GM10248 (cell line): ENCODE measurements around the gene TRAPPC10.

Source experiments
- CTCF ChIA-PET: fragments of 300-600 bp; sonication (Branson Sonifier 250); formaldehyde crosslinking; extraction: SDS; loops from one replicate; lab custom pipeline; 2021; ENCODE audit warnings: antibody characterized with exemption; lab: Yijun Ruan, JAX
- POLR2A ChIA-PET: fragments of 350-650 bp; sonication (Branson Sonifier 250); formaldehyde crosslinking; extraction: SDS; loops from one replicate; lab custom pipeline; 2020; ENCODE audit warnings: antibody characterized with exemption; lab: Yijun Ruan, JAX
- DNase-seq: peaks from one replicate; pipeline ENCODE4 v3.0.0; 2012; ENCODE audit errors: extremely low spot score
- TF ChIP-seq, protein P1 (sequence below): IDR thresholded peaks from 2 replicates; pipeline ENCODE4 v1.5.1; 2012; ENCODE audit warnings: mild to moderate bottlenecking, low read depth; ENCODE audit errors: extremely low read depth, missing control alignments, control extremely low read depth

TRAPPC10 gene

DNA sequence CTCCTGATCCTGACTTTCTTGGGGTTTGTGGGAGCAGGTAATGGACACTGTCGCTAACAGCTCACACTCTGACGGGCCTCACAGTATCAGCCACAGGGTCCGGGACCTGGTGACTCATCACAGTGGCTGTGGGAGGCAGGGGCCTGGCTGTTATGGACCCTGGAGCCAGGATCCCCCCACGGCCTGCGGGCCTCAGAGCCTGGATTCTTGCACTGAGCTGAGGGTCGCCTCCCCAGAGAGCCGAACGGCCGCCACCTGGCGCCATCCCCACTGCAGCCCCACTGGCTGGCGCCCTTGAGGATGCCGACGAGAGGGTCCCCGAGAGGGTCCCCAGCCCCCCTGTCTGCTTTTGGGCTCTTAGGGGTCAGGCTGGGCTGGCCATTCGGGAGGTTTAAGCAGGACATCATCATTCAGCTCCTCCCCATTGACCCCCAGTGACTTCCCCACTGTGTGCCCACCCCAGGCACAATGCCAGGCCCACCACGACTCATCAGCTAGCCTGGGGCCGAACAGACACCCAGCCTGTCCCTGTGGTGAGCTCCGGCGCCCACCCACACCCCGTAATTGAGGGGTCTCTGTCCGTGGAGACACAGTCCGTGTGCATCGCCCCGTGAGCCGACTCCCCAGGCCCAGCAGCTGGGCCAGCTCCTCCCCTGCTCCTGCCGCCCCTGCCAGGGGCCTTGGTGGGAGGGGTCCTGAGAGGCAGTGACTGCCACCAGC, 30.8 kb upstream of the TRAPPC10 start:
- POLR2A ChIA-PET = no interaction called here
- no peak for DNase-seq
- TF ChIP-seq, protein P1, sequence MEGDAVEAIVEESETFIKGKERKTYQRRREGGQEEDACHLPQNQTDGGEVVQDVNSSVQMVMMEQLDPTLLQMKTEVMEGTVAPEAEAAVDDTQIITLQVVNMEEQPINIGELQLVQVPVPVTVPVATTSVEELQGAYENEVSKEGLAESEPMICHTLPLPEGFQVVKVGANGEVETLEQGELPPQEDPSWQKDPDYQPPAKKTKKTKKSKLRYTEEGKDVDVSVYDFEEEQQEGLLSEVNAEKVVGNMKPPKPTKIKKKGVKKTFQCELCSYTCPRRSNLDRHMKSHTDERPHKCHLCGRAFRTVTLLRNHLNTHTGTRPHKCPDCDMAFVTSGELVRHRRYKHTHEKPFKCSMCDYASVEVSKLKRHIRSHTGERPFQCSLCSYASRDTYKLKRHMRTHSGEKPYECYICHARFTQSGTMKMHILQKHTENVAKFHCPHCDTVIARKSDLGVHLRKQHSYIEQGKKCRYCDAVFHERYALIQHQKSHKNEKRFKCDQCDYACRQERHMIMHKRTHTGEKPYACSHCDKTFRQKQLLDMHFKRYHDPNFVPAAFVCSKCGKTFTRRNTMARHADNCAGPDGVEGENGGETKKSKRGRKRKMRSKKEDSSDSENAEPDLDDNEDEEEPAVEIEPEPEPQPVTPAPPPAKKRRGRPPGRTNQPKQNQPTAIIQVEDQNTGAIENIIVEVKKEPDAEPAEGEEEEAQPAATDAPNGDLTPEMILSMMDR = no peak
- CTCF ChIA-PET = interaction anchor here (1.2 kb wide), 1 partner anchor 18 kb away, joined by 4 read pairs; no protein-coding TSS in a partner anchor

DNA sequence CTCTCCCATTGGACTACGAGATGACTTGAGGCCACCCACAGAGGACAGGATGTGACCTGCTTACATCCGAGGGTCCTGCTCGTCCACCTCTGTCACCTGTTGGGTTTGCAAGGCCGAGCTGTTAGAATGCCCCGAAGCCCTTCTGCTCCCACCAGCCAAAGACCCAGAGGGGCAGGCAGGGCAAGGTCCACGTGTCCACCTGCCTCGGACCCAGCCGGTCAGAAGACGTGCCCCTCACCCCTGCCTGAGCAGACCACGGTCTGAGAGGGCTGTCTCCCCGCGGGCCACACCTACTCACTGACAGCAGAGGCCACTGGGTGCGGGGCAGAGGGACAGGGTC, 30.3 kb upstream of the TRAPPC10 start:
- ChIA-PET POLR2A (no interaction called here), CTCF (no interaction called here)
- TF ChIP-seq, protein P1 = no peak
- no peak for DNase-seq

DNA sequence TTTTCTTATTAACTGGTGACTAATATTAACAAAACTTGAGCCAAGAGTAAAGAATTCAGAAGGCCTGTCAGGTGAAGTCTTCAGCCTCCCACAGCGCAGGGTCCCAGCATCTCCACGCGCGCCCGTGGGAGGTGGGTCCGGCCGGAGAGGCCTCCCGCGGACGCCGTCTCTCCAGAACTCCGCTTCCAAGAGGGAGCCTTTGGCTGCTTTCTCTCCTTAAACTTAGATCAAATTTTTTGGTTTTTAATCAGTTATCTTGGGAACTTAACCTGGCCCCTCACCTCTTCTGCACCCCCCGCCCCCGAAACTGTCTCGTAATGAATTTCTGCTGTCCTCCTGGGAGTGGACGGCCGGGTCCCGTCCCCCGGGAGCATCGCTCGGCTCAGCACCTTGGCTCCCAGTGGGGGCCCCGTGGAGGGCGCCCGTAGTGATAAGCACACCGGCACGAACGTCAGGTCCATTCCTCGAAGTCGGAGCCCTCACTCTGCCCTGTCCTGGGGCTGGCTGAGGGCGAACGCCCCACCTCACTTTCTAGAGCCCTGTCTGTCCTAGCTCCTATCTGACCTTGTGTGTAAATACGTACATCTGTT, 29.5 kb upstream of the TRAPPC10 start:
- CTCF ChIA-PET = no interaction called here
- no peak for DNase-seq
- TF ChIP-seq, protein P1 = no peak
- POLR2A ChIA-PET = no interaction called here

DNA sequence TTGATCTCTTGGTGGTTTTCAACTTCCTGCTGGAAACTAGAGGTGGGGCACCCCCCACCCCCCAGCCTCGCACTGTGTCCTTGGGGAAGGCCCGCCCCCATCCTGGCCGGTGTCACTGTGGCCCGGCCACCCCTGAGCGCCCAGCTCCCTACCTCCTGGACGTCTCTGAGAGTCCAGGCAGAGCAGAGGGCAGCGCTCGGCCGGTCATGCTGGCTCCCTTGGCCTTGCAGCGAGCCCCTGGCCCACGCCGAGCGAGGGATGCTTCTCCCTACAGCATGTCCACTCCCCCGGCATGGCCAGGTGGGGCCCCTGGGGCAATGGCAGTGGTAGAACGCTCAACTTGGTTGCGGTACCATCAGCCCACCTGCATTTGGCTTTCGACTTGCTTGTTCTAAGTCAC, 28.7 kb upstream of the TRAPPC10 start:
- ChIA-PET POLR2A (no interaction called here), CTCF (no interaction called here)
- TF ChIP-seq, protein P1 = no peak
- DNase-seq = no peak

DNA sequence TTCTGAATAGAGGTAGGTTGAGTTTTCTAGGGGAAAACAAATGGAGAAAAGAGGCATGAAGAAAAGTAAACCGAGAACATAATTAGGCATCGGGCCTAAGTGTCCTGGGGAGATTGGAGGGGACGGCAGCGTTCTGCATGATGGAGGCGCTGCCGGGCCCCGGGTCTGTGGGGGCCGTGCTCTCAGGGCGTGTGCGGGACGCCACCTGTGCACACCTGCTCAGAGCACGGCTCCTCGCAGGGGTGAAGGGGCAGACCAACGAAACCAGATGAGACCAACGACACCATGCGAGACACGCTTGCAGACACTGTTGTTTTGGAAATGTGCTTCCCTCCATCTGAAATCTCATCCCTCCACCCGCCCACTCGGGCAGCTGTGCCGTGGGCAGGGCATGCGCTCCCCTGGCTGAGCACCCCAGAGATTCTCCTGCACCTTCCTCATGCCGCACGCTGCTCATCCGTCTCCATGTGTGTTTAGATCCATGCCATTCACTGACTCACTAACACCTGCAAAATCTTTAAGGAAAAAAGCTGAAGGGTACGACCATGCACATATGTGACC, 28.2 kb upstream of the TRAPPC10 start:
- no peak for DNase-seq
- ChIA-PET CTCF (interaction anchor here (1.4 kb wide), 1 partner anchor 243 kb away, joined by 3 read pairs; no protein-coding TSS in a partner anchor), POLR2A (no interaction called here)
- TF ChIP-seq, protein P1 = no peak

DNA sequence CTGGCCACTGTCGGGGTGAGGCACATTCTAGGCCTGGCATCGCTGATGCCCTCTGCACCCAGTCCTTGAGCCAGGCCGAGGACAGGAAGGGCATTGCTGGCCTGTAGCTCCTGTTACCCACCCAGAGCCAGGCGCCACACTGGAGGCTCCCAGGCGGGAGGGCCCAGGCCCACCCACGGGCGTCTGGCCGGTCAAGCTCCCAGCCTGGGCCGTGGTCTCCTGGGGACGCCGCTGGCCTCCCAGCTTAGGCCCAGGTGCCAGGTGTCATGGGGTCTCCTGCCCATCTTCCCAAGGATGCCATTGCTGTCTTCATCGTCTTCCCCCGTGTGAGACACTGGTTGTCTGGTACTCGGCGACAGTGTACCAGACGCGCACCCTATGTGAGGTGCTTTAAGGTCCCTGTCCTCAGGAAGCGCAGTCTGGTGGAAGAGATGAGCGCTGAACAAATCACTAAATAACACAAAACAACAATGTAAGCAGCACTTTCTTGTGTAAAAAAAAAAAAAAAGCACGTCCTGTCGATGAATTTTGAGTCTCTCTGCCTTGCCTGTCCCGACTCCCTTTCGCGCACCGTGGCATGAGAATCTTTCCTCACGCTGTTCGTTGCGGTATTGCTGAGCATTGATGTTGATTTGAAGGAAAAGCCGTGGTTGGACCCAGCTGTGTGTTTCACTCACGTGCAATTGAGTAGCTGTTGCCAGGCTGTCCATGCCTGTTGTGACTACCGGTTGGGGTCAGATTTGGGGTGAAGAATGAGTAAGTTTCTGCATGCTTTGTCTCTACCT, 27.0 kb upstream of the TRAPPC10 start:
- TF ChIP-seq, protein P1 = no peak
- DNase-seq = no peak
- CTCF ChIA-PET = interaction anchor here (1.4 kb wide), 1 partner anchor 244 kb away, joined by 3 read pairs; no protein-coding TSS in a partner anchor
- POLR2A ChIA-PET = no interaction called here
